GM12878 (cell line): ENCODE data around the gene PIK3R3. TPM values are rescaled to one million over a fixed set of nuclear protein-coding genes. Genes with fewer than 3 reads are reported as not detected.

Experiments used
- ATAC-seq: fragments of 200-7000 bp; cut with Tn5 transposase; 3 replicates; pipeline ENCODE4 v1.9.1; 2020; ENCODE audit warnings: mild to moderate bottlenecking, moderate library complexity
- BruUV-seq: library from RNA; stranded (reverse); fragments of 400-500 nt; replicated peaks from 2 replicates; lab custom pipeline; 2021; lab: Mats Ljungman, UMichigan
- CTCF ChIA-PET: fragments of 300-600 bp; sonication (Branson Sonifier 250); formaldehyde crosslinking; extraction: SDS; loops from one replicate; lab custom pipeline; 2021; ENCODE audit warnings: inconsistent platforms; lab: Yijun Ruan, JAX
- POLR2A ChIA-PET: fragments of 350-600 bp; formaldehyde crosslinking; extraction: SDS; loops from one replicate; lab custom pipeline; 2021; ENCODE audit warnings: inconsistent platforms; lab: Charles Lee
- RAD21 ChIA-PET: fragments of 300-600 bp; sonication (Branson Sonifier 250); formaldehyde crosslinking; loops from one replicate; lab custom pipeline; 2023; ENCODE audit warnings: antibody characterized with exemption; ENCODE audit not compliant: unreplicated experiment; lab: Charles Lee
- SMC1A ChIA-PET: fragments of 300-600 bp; sonication (Branson Sonifier 250); formaldehyde crosslinking; loops from one replicate; lab custom pipeline; 2023; ENCODE audit not compliant: unreplicated experiment, uncharacterized antibody; lab: Charles Lee
- DNase-seq: peaks from one replicate; pipeline ENCODE4 v3.0.0-alpha.2; 2011; ENCODE audit warnings: low read depth, low spot score
- FAIRE-seq: peaks from 3 replicates; lab custom pipeline; 2011; peaks lifted over from hg19 to GRCh38; lab: Jason Lieb, UNC
- H2AFZ ChIP-seq: 2 replicates; pipeline ENCODE4 v1.6.0; 2011; ENCODE audit warnings: low read depth, low read length, control low read depth; ENCODE audit not compliant: control insufficient read depth
- H3K27ac ChIP-seq: 2 replicates; pipeline ENCODE4 v1.5.1; 2011; ENCODE audit warnings: control low read depth; ENCODE audit not compliant: control insufficient read depth, insufficient read depth
- H3K27me3 ChIP-seq, 2 experiments: replicated peaks in 1 of 2; 2 replicates each; pipeline versions ENCODE4 v1.6.0 to v1.6.1; 2011; ENCODE audit warnings: low read length in 1 of 2; ENCODE audit not compliant: control insufficient read depth in 2 of 2, insufficient read depth in 2 of 2
- H3K36me3 ChIP-seq, 2 experiments: 2 replicates each; pipeline ENCODE4 v1.5.1; 2011; ENCODE audit warnings: low read length in 1 of 2; ENCODE audit not compliant: control insufficient read depth in 2 of 2, insufficient read depth in 2 of 2
- H3K4me1 ChIP-seq: 2 replicates; pipeline ENCODE4 v1.6.1; 2011; ENCODE audit warnings: mild to moderate bottlenecking, low read length, moderate library complexity, mixed read lengths; ENCODE audit not compliant: control insufficient read depth, insufficient read depth
- H3K4me2 ChIP-seq: 2 replicates; pipeline ENCODE4 v1.6.0; 2011; ENCODE audit warnings: control low read depth; ENCODE audit not compliant: control insufficient read depth, insufficient read depth
- H3K4me3 ChIP-seq: fragments of 200-600 bp; sonication (generic); 2 replicates; pipeline ENCODE4 v1.5.1; 2016
- H3K79me2 ChIP-seq: 2 replicates; pipeline ENCODE4 v1.6.0; 2011; ENCODE audit warnings: low read length; ENCODE audit not compliant: control insufficient read depth, insufficient read depth
- H3K9ac ChIP-seq: 2 replicates; pipeline ENCODE4 v1.8.0; 2011; ENCODE audit warnings: low read length, control low read depth, mixed read lengths; ENCODE audit not compliant: control insufficient read depth, insufficient read depth
- H3K9me3 ChIP-seq: replicated peaks from 3 replicates; pipeline ENCODE4 v1.5.1; 2011; ENCODE audit warnings: mild to moderate bottlenecking, low read length; ENCODE audit not compliant: control insufficient read depth, insufficient read depth
- H4K20me1 ChIP-seq: 2 replicates; pipeline ENCODE4 v1.6.0; 2011; ENCODE audit not compliant: control insufficient read depth, insufficient read depth
- BCL11A ChIP-seq: IDR thresholded peaks from 2 replicates; pipeline ENCODE4 v1.6.1; 2011; ENCODE audit warnings: low read depth, low read length
- EP300 ChIP-seq, 2 experiments: fragments of 150-350 bp in 1 of 2; IDR thresholded peaks; 2 replicates each; pipeline ENCODE4 v1.6.1; 2011 to 2012; ENCODE audit warnings: low read depth in 2 of 2, low read length in 2 of 2, borderline replicate concordance in 1 of 2, improper control_type of control experiment in 1 of 2, inconsistent platforms in 1 of 2; ENCODE audit not compliant: control insufficient read depth in 1 of 2
- KLF5 ChIP-seq: fragments of 450-650 bp; IDR thresholded peaks from 2 replicates; pipeline ENCODE4 v1.6.1; 2014; ENCODE audit warnings: mild to moderate bottlenecking; ENCODE audit not compliant: partially characterized antibody
- PAX8 ChIP-seq: fragments of 450-650 bp; IDR thresholded peaks from 2 replicates; pipeline ENCODE4 v1.6.1; 2017; ENCODE audit warnings: mild to moderate bottlenecking, moderate library complexity
- SIX5 ChIP-seq: IDR thresholded peaks from 2 replicates; pipeline ENCODE4 v1.6.1; 2011; ENCODE audit warnings: mild to moderate bottlenecking, low read depth, low read length, moderate library complexity; ENCODE audit not compliant: severe bottlenecking
- TCF3 ChIP-seq: IDR thresholded peaks from 2 replicates; pipeline ENCODE4 v1.6.1; 2012; ENCODE audit warnings: low read depth, mild to moderate bottlenecking, low read length, borderline replicate concordance; ENCODE audit not compliant: insufficient read depth
- WGBS: methylation state at CpG from one replicate; pipeline ENCODE4 v1.1.6; 2016; ENCODE audit warnings: low lambda C conversion rate; ENCODE audit not compliant: insufficient replicate concordance, insufficient coverage; ENCODE audit errors: missing lambda C conversion rate; 5-methylcytosine and 5-hydroxymethylcytosine counted together
- in situ Hi-C: fragments of 300-500 bp; cut with MboI; formaldehyde crosslinking; loops from 9 replicates; pipeline ENCODE4 v1.14.3; 2018; ENCODE audit warnings: mixed read lengths
- intact Hi-C: fragments of 100-400 bp; cut with micrococcal nuclease; formaldehyde crosslinking; loops from one replicate; pipeline ENCODE4 v1.14.2; 2022; ENCODE audit not compliant: unreplicated experiment
- polyA plus RNA-seq, 11 experiments: library from polyadenylated mRNA; depleted of rRNA in 4 of 11; unstranded in 6 of 11; stranded (reverse) in 5 of 11; fragments of >200 nt; fragmentation: Nextera tagmentation in 4 of 11; fragmentation: Illumina TruSeq in 1 of 11; extraction: Ambion mirVana in 4 of 11; extraction: Trizol in 1 of 11; gene quantifications; 1 replicate in 1 of 11; 2 replicates in 10 of 11; pipeline versions ENCODE4 v1.2.1 to v1.2.3, GENCODE V29; 2011 to 2016; ENCODE audit warnings: inconsistent platforms in 2 of 11, missing spikeins in 2 of 11, low read depth in 1 of 11
- total RNA-seq, 4 experiments: library from RNA; depleted of rRNA in 3 of 4; stranded (reverse); fragments of >200 nt in 3 of 4; fragmentation: Illumina TruSeq in 1 of 4; extraction: Trizol in 1 of 4; gene quantifications; 2 replicates each; pipeline versions ENCODE4 v1.2.1 to v1.2.3, GENCODE V29; 2013 to 2021
- TF ChIP-seq, protein P1 (sequence below): fragments of 450-650 bp; IDR thresholded peaks from 2 replicates; pipeline ENCODE4 v1.6.1; 2017; ENCODE audit warnings: low read depth, mild to moderate bottlenecking, moderate library complexity
- TF ChIP-seq, protein P2 (sequence below): IDR thresholded peaks from 2 replicates; pipeline ENCODE4 v1.6.1; 2011; ENCODE audit warnings: mild to moderate bottlenecking, low read depth, low read length, moderate library complexity; ENCODE audit not compliant: insufficient replicate concordance

Gene PIK3R3
- total and polyA plus RNA-seq, 10 of the 15 experiments (the other 5 are each of a cell fraction or from before 2014, with no cell fraction given): 4.8 to 27.0 (median 19.8) TPM

DNA sequence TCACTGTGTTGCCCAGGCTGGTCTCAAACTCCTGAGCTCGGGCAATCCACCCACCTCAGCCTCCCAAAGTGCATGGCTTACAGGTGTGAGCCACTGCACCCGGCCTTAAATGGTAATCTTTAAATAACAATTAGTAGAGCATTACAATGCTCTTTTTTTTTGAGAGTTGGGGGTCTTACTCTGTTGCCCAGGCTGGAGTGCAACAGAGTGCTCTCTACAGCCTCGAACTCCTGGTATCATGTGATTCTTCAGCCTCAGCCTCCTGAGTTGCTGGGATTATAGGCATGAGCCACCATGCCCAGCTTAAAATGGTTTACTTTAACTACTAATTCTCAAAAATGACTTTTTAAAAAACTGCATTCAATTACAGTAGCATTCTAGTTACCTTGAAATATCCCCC, 52.2 kb downstream of the PIK3R3 start (continued):
- TF ChIP-seq, protein P1, sequence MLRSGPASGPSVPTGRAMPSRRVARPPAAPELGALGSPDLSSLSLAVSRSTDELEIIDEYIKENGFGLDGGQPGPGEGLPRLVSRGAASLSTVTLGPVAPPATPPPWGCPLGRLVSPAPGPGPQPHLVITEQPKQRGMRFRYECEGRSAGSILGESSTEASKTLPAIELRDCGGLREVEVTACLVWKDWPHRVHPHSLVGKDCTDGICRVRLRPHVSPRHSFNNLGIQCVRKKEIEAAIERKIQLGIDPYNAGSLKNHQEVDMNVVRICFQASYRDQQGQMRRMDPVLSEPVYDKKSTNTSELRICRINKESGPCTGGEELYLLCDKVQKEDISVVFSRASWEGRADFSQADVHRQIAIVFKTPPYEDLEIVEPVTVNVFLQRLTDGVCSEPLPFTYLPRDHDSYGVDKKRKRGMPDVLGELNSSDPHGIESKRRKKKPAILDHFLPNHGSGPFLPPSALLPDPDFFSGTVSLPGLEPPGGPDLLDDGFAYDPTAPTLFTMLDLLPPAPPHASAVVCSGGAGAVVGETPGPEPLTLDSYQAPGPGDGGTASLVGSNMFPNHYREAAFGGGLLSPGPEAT: no peak

DNA sequence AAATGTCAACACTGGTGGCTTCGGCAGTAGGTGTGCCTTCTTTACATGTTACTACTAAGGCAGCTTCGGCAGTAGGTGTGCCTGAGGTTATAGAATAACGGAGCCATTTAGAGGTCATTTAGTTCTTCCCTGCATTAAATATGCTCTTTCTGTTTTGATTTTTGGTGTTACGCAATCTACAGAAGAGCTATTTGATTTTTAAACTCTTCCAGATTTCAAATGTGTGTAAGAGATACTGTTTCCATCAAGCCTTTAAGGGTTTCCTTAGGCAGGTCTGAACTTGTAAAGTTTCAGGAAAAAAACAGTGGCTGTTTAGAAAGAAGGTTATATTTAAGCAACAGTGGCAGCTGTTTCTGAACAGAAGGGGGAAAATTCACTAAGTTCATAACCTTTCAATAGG, 54.8 kb downstream of the PIK3R3 start:
- TF ChIP-seq SIX5: no peak
- no peak for TF ChIP-seq KLF5
- TF ChIP-seq EP300 (IDR thresholded peaks at IDR 0.05; ENCODE audit: borderline replicate concordance in 1 of 2, control insufficient read depth in 1 of 2, low read depth in 2 of 2, low read length in 2 of 2): no peak
- TF ChIP-seq BCL11A: no peak
- TF ChIP-seq TCF3: no peak
- TF ChIP-seq, protein P2, sequence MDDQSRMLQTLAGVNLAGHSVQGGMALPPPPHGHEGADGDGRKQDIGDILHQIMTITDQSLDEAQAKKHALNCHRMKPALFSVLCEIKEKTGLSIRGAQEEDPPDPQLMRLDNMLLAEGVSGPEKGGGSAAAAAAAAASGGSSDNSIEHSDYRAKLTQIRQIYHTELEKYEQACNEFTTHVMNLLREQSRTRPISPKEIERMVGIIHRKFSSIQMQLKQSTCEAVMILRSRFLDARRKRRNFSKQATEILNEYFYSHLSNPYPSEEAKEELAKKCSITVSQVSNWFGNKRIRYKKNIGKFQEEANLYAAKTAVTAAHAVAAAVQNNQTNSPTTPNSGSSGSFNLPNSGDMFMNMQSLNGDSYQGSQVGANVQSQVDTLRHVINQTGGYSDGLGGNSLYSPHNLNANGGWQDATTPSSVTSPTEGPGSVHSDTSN: no peak
- no peak for TF ChIP-seq PAX8
- no peak overlapping the region for H3K4me3 ChIP-seq
- SMC1A ChIA-PET: no interaction called here
- no peaks in the 10 kb centered on the region for H3K27me3 ChIP-seq
- peaks cover 0 to 6% of the 10 kb centered on the region in 2 experiments; a peak in 2 of 4 replicates for H3K36me3 ChIP-seq
- CTCF ChIA-PET: interaction anchor here (1.2 kb wide), 1 partner anchor 167 kb away, joined by 4 read pairs; no protein-coding TSS in a partner anchor
- H2AFZ ChIP-seq: no peak overlapping the region
- POLR2A ChIA-PET: interaction anchor here (0.5 kb wide), 1 partner anchor 43 kb away, joined by 4 read pairs; no protein-coding TSS in a partner anchor
- H3K9me3 ChIP-seq: no peaks in the 10 kb centered on the region
- RAD21 ChIA-PET: no interaction called here
- DNase-seq (no peak), FAIRE-seq (no peak), ATAC-seq (no peak)
- no peak overlapping the region for H3K27ac ChIP-seq
- H3K4me1 ChIP-seq: no peaks in the 10 kb centered on the region
- no peak overlapping the region for H3K4me2 ChIP-seq
- WGBS: 98% methylated on average over 4 of the region's 4 CpGs
- no peak overlapping the region for H3K9ac ChIP-seq
- no peaks in the 10 kb centered on the region for H4K20me1 ChIP-seq
- BruUV-seq: no TSS peak
- no peaks in the 10 kb centered on the region for H3K79me2 ChIP-seq
- intact Hi-C loops (no loop called here), in situ Hi-C loops (no loop called here)
